GM18519 (cell line): ENCODE data around the gene SCAPER.
"Not testable (repeated sequence)": the region's sequence is repeated elsewhere in the genome, so short reads cannot be mapped to it uniquely, and the experiment has no call there.

Source experiments
- ATAC-seq: cut with Tn5 transposase; IDR thresholded peaks from one replicate; pipeline ENCODE4 v1.9.1; 2021; ENCODE audit warnings: mild to moderate bottlenecking, moderate library complexity; ENCODE audit not compliant: unreplicated experiment, low FRiP score

Gene SCAPER

GRCh38 chr15:76863123-76863522 is 42.0 kb downstream of the SCAPER start:
- no peak for ATAC-seq

GRCh38 chr15:76861815-76862397 is 43.2 kb downstream of the SCAPER start:
- no peak for ATAC-seq

- ATAC-seq = no peak
Measured at GRCh38 chr15:76860201-76860600, 44.9 kb downstream of the SCAPER start.

GRCh38 chr15:76850367-76850766 is 54.8 kb downstream of the SCAPER start:
- ATAC-seq = not testable (repeated sequence)

GRCh38 chr15:76846782-76847181 is 58.4 kb downstream of the SCAPER start:
- ATAC-seq = no peak

GRCh38 chr15:76844096-76844495 is 61.0 kb downstream of the SCAPER start:
- no peak for ATAC-seq

GRCh38 chr15:76843269-76843668 is 61.9 kb downstream of the SCAPER start:
- no peak for ATAC-seq

GRCh38 chr15:76840830-76841460 is 64.2 kb downstream of the SCAPER start:
- no peak for ATAC-seq

- no peak for ATAC-seq
Measured at GRCh38 chr15:76839173-76839572, 66.0 kb downstream of the SCAPER start.

GRCh38 chr15:76837474-76837873 is 67.7 kb downstream of the SCAPER start:
- ATAC-seq = no peak

- ATAC-seq = no peak
Measured at GRCh38 chr15:76829939-76830338, 75.2 kb downstream of the SCAPER start.

GRCh38 chr15:76823890-76824289 is 81.2 kb downstream of the SCAPER start:
- ATAC-seq = no peak

GRCh38 chr15:76823303-76823702 is 81.8 kb downstream of the SCAPER start:
- no peak for ATAC-seq

- ATAC-seq = not testable (repeated sequence)
Measured at GRCh38 chr15:76818926-76819325, 86.2 kb downstream of the SCAPER start.

- no peak for ATAC-seq
Measured at GRCh38 chr15:76815421-76815820, 89.7 kb downstream of the SCAPER start.

- ATAC-seq = no peak
Measured at GRCh38 chr15:76812381-76812780, 92.8 kb downstream of the SCAPER start.

- ATAC-seq = no peak
Measured at GRCh38 chr15:76809412-76810103, 95.6 kb downstream of the SCAPER start.

- ATAC-seq = no peak
Measured at GRCh38 chr15:76803049-76803571, 102.0 kb downstream of the SCAPER start.

- no peak for ATAC-seq
Measured at GRCh38 chr15:76802411-76802810, 102.7 kb downstream of the SCAPER start.

GRCh38 chr15:76799760-76800159 is 105.4 kb downstream of the SCAPER start:
- no peak for ATAC-seq

- ATAC-seq = no peak
Measured at GRCh38 chr15:76795217-76795616, 109.9 kb downstream of the SCAPER start.

GRCh38 chr15:76793162-76793561 is 112.0 kb downstream of the SCAPER start:
- ATAC-seq = no peak
